H9 (cell line): ENCODE measurements around the gene KRTAP10-5. TPM values are rescaled to one million over a fixed set of nuclear protein-coding genes. Genes with fewer than 3 reads are reported as not detected.

Experiments
- DNase-seq: peaks from one replicate; pipeline ENCODE4 v3.0.0-alpha.2; 2017
- H2AFZ ChIP-seq: one replicate; pipeline ENCODE4 v1.6.1; 2013; ENCODE audit warnings: mild to moderate bottlenecking, low read length, control low read depth, moderate library complexity
- H2AK5ac ChIP-seq: 2 replicates; pipeline ENCODE4 v1.6.1; 2013; ENCODE audit warnings: low read length, control low read depth, mixed read lengths; ENCODE audit not compliant: insufficient read length
- H2BK120ac ChIP-seq: one replicate; pipeline ENCODE4 v1.6.1; 2013; ENCODE audit warnings: low read depth, mild to moderate bottlenecking, low read length, control low read depth, inconsistent platforms; ENCODE audit not compliant: poor library complexity, severe bottlenecking
- H2BK12ac ChIP-seq: 2 replicates; pipeline ENCODE4 v1.6.1; 2013; ENCODE audit warnings: low read length, control low read depth, mixed read lengths, low read depth; ENCODE audit not compliant: insufficient read length
- H2BK15ac ChIP-seq: 2 replicates; pipeline ENCODE4 v1.6.1; 2013; ENCODE audit warnings: low read depth, low read length, control low read depth
- H2BK20ac ChIP-seq: one replicate; pipeline ENCODE4 v1.6.1; 2013; ENCODE audit warnings: low read depth, mild to moderate bottlenecking, low read length, control low read depth, inconsistent platforms; ENCODE audit not compliant: poor library complexity, severe bottlenecking
- H2BK5ac ChIP-seq: 2 replicates; pipeline ENCODE4 v1.6.1; 2013; ENCODE audit warnings: low read length, control low read depth, mixed read lengths; ENCODE audit not compliant: insufficient read length
- H3K14ac ChIP-seq: 2 replicates; pipeline ENCODE4 v1.6.1; 2013; ENCODE audit warnings: low read length, control low read depth; ENCODE audit not compliant: insufficient read depth
- H3K18ac ChIP-seq: 2 replicates; pipeline ENCODE4 v1.6.1; 2013; ENCODE audit warnings: low read depth, mild to moderate bottlenecking, mixed read lengths, low read length, control low read depth; ENCODE audit not compliant: insufficient read length
- H3K23ac ChIP-seq: 2 replicates; pipeline ENCODE4 v1.6.1; 2013; ENCODE audit warnings: low read length, control low read depth, mixed read lengths, low read depth; ENCODE audit not compliant: insufficient read length
- H3K23me2 ChIP-seq: 2 replicates; pipeline ENCODE4 v1.6.1; 2013; ENCODE audit warnings: low read depth, mild to moderate bottlenecking, mixed read lengths, low read length, control low read depth; ENCODE audit not compliant: insufficient read length, poor library complexity, severe bottlenecking
- H3K27ac ChIP-seq: 2 replicates; pipeline ENCODE4 v1.5.1; 2013; ENCODE audit warnings: low read length, control low read depth, mixed read lengths, low read depth; ENCODE audit not compliant: insufficient read length
- H3K27me3 ChIP-seq: 2 replicates; pipeline ENCODE4 v1.6.1; 2013; ENCODE audit warnings: low read length, control low read depth, inconsistent platforms; ENCODE audit not compliant: insufficient read depth
- H3K4ac ChIP-seq: 2 replicates; pipeline ENCODE4 v1.6.1; 2013; ENCODE audit warnings: low read depth, mild to moderate bottlenecking, control low read depth, inconsistent platforms, low read length, moderate library complexity
- H3K4me1 ChIP-seq: 2 replicates; pipeline ENCODE4 v1.6.1; 2013; ENCODE audit warnings: low read length, control low read depth, inconsistent platforms; ENCODE audit not compliant: insufficient read depth
- H3K4me2 ChIP-seq: 2 replicates; pipeline ENCODE4 v1.6.1; 2013; ENCODE audit warnings: low read length, control low read depth, mixed read lengths; ENCODE audit not compliant: insufficient read length, insufficient read depth
- H3K56ac ChIP-seq: 2 replicates; pipeline ENCODE4 v1.6.1; 2013; ENCODE audit warnings: low read depth, mild to moderate bottlenecking, mixed read lengths, low read length, control low read depth; ENCODE audit not compliant: insufficient read length
- H3K79me1 ChIP-seq: 2 replicates; pipeline ENCODE4 v1.6.1; 2013; ENCODE audit warnings: low read depth, mild to moderate bottlenecking, moderate library complexity, low read length, control low read depth, inconsistent platforms; ENCODE audit not compliant: insufficient read depth, poor library complexity, severe bottlenecking
- H3K79me2 ChIP-seq: 2 replicates; pipeline ENCODE4 v1.6.1; 2013; ENCODE audit warnings: low read length, control low read depth, inconsistent platforms; ENCODE audit not compliant: insufficient read depth
- H3K9ac ChIP-seq: 2 replicates; pipeline ENCODE4 v1.6.1; 2013; ENCODE audit warnings: low read length, control low read depth, mixed read lengths; ENCODE audit not compliant: insufficient read length; ENCODE audit errors: extremely low read depth
- H3K9me3 ChIP-seq: one replicate; pipeline ENCODE4 v1.6.1; 2013; ENCODE audit warnings: low read depth, low read length, inconsistent platforms; ENCODE audit not compliant: control insufficient read depth
- H3T11ph ChIP-seq: one replicate; pipeline ENCODE4 v1.6.1; 2013; ENCODE audit warnings: mild to moderate bottlenecking, low read length, control low read depth, inconsistent platforms
- H4K20me1 ChIP-seq: one replicate; pipeline ENCODE4 v1.6.1; 2013; ENCODE audit not compliant: control insufficient read depth, insufficient read length, insufficient read depth
- H4K5ac ChIP-seq: 2 replicates; pipeline ENCODE4 v1.6.1; 2013; ENCODE audit warnings: low read depth, mild to moderate bottlenecking, mixed read lengths, low read length, control low read depth; ENCODE audit not compliant: insufficient read length
- H4K8ac ChIP-seq: replicated peaks from 2 replicates; pipeline ENCODE4 v1.6.1; 2013; ENCODE audit warnings: low read length, control low read depth, mixed read lengths, low read depth; ENCODE audit not compliant: insufficient read length
- H4K91ac ChIP-seq: 2 replicates; pipeline ENCODE4 v1.6.1; 2013; ENCODE audit warnings: low read depth, mild to moderate bottlenecking, moderate library complexity, mixed read lengths, low read length, control low read depth; ENCODE audit not compliant: insufficient read length
- H3K27ac Mint-ChIP-seq, 3 experiments: 2 replicates in 2 of 3; 3 replicates in 1 of 3; pipeline ENCODE4 v1.8.0; 2020 to 2021; ENCODE audit warnings: mixed read lengths in 3 of 3, mild to moderate bottlenecking in 1 of 3, moderate library complexity in 1 of 3
- H3K27me3 Mint-ChIP-seq: 2 replicates; pipeline ENCODE4 v1.8.0; 2021; ENCODE audit warnings: low read depth, mild to moderate bottlenecking, moderate library complexity, mixed read lengths
- H3K36me3 Mint-ChIP-seq, 3 experiments: 2 replicates in 2 of 3; 3 replicates in 1 of 3; pipeline ENCODE4 v1.8.0; 2020 to 2021; ENCODE audit warnings: low read depth in 3 of 3, mixed read lengths in 3 of 3; ENCODE audit not compliant: insufficient read depth in 1 of 3
- H3K4me1 Mint-ChIP-seq, 2 experiments: 2 replicates each; pipeline ENCODE4 v1.8.0; 2020; ENCODE audit warnings: mixed read lengths in 2 of 2
- H3K4me3 Mint-ChIP-seq, 2 experiments: 2 replicates in 1 of 2; 3 replicates in 1 of 2; pipeline ENCODE4 v1.8.0; 2020 to 2021; ENCODE audit warnings: mild to moderate bottlenecking in 2 of 2, mixed read lengths in 2 of 2, moderate library complexity in 1 of 2
- H3K9me3 Mint-ChIP-seq, 2 experiments: 2 replicates in 1 of 2; 3 replicates in 1 of 2; pipeline ENCODE4 v1.8.0; 2020; ENCODE audit warnings: mild to moderate bottlenecking in 2 of 2, mixed read lengths in 2 of 2, moderate library complexity in 1 of 2
- WGBS: extraction: QIAGEN DNeasy Blood & Tissue Kit; methylation state at CpG from one replicate; pipeline ENCODE4 v1.1.7; 2013; ENCODE audit warnings: missing lambda C conversion rate, low lambda C conversion rate, mixed read lengths; ENCODE audit not compliant: insufficient read length; ENCODE audit errors: extremely low coverage; 5-methylcytosine and 5-hydroxymethylcytosine counted together
- total RNA-seq: library from RNA; stranded (reverse); gene quantifications from 2 replicates; pipeline ENCODE4 v1.2.1, GENCODE V29; 2021
- TF ChIP-seq, protein P1 (sequence below): fragments of 200-600 bp; sonication (generic); conservative IDR thresholded peaks from 3 replicates; pipeline ENCODE4 v1.8.0; 2021; ENCODE audit warnings: antibody characterized with exemption, mild to moderate bottlenecking

Gene KRTAP10-5
- total RNA-seq, 1 experiment from 2014 or later, result not detected

- Mint-ChIP-seq H3K27ac (no peak overlapping the region), H3K36me3 (no peaks in the 10 kb centered on the region), H3K9me3 (no peaks in the 10 kb centered on the region; a peak in 1 of 5 replicates), H3K4me1 (peaks cover 24 to 26% of the 10 kb centered on the region in 2 experiments), H3K27me3 (peaks cover 10% of the 10 kb centered on the region), H3K4me3 (no peak overlapping the region)
- Histone ChIP-seq H3K27ac (no peak overlapping the region), H3K79me2 (no peaks in the 10 kb centered on the region), H3K4ac (no peak overlapping the region), H2BK20ac (no peak overlapping the region), H3K23ac (no peak overlapping the region), H3K79me1 (no peaks in the 10 kb centered on the region), H2BK12ac (no peak overlapping the region), H3K27me3 (no peaks in the 10 kb centered on the region), H3T11ph (no peak overlapping the region), H3K23me2 (no peaks in the 10 kb centered on the region), H4K91ac (no peak overlapping the region), H2BK15ac (no peak overlapping the region), H2BK5ac (no peak overlapping the region), H2BK120ac (no peak overlapping the region), H2AFZ (no peak overlapping the region), H3K4me2 (no peak overlapping the region), H3K18ac (no peak overlapping the region), H3K56ac (no peak overlapping the region), H3K9ac (no peak overlapping the region), H2AK5ac (no peak overlapping the region), H4K20me1 (no peaks in the 10 kb centered on the region), H4K8ac (no peak overlapping the region), H4K5ac (no peak overlapping the region), H3K4me1 (no peaks in the 10 kb centered on the region; the same call in 1 of the 2 replicates), H3K9me3 (no peaks in the 10 kb centered on the region), H3K14ac (no peak overlapping the region)
- TF ChIP-seq, protein P1, sequence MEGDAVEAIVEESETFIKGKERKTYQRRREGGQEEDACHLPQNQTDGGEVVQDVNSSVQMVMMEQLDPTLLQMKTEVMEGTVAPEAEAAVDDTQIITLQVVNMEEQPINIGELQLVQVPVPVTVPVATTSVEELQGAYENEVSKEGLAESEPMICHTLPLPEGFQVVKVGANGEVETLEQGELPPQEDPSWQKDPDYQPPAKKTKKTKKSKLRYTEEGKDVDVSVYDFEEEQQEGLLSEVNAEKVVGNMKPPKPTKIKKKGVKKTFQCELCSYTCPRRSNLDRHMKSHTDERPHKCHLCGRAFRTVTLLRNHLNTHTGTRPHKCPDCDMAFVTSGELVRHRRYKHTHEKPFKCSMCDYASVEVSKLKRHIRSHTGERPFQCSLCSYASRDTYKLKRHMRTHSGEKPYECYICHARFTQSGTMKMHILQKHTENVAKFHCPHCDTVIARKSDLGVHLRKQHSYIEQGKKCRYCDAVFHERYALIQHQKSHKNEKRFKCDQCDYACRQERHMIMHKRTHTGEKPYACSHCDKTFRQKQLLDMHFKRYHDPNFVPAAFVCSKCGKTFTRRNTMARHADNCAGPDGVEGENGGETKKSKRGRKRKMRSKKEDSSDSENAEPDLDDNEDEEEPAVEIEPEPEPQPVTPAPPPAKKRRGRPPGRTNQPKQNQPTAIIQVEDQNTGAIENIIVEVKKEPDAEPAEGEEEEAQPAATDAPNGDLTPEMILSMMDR, result no peak
- WGBS, result no CpG with 5 or more reads among the region's 9 CpGs
- DNase-seq, result no peak
Measured at GRCh38 chr21:44556879-44557278, 23.5 kb downstream of the KRTAP10-5 start.
